ENCODE measurements around the gene CAMK4.
A peak's percentile ranks its signal among the peaks of the same experiment; 100 is the strongest.
"Not testable (repeated sequence)": the region's sequence is repeated elsewhere in the genome, so short reads cannot be mapped to it uniquely, and the experiment has no call there.

The CAMK4 gene

DNA sequence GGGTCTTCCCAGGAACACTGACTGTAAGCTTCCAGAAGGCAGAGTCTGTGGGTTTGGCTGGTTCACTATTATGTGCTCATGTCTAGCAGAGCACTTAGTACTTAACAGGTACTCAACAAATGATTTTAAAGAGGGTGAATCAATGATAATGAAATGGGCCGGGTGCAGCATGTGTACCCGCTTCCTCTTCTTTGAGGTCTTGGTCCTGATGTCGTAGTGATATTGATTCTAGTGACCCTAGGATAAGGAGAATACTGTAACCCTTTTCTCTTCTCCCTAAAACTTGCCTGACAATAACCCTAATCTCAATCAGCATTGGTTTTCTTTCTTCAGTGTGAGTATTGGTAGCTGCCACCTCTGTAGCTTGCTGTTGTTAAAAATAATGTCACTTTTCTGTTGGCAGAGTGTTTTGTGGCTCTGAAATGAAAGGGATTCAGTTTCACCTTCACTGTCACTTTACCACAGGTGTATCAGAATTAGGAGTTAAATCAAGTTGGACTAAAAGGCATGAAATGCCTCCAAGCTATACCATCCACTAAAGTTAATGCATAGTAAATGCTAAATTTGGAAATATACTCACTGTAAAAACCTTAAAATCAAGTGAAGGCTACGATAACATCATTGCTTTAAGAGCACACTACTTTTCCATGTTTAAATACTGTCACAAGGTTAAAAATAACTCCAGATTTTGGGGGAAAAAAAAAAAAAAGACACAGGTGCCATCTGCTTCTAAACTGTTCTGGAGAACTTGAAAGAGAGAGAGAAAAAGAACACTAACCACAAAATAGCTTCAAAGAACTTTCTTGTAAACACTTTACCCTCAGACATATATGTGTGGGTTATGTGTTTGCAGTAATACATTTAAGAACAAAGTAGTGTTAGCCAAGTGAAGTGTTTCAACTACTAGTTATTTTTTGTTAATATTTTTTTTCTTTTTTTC lies 6.0 kb downstream of the CAMK4 start:
- DNase-seq, result no peak

DNA sequence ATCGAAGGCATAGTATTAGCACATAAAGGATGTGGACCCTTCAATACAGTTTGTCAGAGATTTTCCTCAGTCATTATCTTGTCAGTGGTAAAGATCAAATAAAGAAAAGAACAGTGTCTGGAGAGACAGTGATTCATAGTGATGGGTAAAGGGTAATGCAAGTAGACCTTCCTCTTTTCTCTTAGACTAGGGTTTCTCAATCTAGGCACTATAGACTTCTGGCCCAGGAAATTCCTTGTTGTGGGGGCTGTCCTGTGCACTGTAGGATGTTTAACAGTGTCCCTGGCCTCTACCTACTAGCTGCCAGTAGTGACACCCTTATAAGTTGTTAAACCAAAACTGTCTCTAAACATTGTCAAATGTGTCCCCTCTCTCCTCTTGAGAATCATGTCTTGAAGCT lies 6.9 kb downstream of the CAMK4 start:
- no peak for DNase-seq

DNA sequence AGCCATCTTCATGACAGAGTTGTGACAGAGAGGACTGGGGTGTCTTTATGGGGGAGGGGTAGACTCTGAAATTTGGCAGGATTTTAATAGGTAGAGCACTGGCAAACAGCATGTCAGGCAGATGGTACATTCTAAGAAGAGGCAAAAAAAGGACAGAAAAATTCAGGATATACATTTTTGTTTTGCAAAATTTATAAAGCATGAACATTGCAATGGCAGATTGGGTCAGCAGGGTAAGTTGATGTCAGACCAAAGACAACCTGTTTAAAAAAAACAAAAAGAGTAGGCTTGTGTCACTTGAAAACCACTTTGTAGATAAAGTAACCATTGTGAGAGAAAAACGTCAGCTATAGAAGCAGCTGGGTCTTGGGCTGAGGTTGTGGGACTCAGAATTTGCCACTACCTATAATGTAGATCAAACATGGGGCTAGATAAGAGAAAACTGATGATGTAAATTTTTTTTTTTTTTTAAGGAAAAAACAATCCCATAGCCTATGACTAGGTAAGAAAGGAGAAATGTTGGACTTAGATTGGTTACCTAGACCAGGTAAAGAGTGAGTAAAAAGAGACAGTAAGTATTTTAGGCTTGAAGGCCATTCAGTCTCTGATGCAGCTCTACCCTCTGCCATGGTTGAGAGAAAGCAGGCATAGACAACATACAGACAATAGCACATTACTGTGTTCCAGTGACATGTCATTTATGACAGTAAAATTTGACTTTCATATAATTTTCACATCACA lies 8.3 kb downstream of the CAMK4 start:
- no peak for DNase-seq

- no peak for DNase-seq
These were observed 8.8 kb downstream of the CAMK4 start for GRCh38 chr5:111233052-111233374.

- no peak for DNase-seq
These were observed 9.9 kb downstream of the CAMK4 start for GRCh38 chr5:111234125-111234524.

DNA sequence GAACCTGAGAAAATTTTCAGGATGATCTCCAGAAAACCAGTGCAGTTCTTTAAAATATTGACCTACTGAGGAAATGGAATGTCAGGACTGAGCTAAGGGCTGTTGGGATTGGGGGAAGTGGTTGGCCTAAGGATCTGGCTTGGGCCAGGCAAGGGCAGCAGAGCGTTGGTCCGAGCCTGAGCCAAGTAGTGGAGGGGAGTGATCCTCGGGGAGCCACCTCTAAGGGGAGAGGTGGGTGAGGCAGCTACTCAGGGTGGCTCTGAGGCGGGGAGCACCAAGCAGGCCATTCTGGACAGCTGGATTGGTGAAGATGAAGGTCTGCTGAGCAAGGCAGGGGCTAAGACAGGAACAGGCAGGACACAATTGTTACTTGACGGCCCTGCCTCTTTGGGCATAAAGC lies 11.5 kb downstream of the CAMK4 start:
- DNase-seq, result no peak

- no peak for DNase-seq
These were observed 12.2 kb downstream of the CAMK4 start for GRCh38 chr5:111236348-111236747.

GRCh38 chr5:111236995-111237394 lies 12.8 kb downstream of the CAMK4 start:
- no peak for DNase-seq

- no peak for DNase-seq
These were observed 13.3 kb downstream of the CAMK4 start for GRCh38 chr5:111237470-111237869.

DNA sequence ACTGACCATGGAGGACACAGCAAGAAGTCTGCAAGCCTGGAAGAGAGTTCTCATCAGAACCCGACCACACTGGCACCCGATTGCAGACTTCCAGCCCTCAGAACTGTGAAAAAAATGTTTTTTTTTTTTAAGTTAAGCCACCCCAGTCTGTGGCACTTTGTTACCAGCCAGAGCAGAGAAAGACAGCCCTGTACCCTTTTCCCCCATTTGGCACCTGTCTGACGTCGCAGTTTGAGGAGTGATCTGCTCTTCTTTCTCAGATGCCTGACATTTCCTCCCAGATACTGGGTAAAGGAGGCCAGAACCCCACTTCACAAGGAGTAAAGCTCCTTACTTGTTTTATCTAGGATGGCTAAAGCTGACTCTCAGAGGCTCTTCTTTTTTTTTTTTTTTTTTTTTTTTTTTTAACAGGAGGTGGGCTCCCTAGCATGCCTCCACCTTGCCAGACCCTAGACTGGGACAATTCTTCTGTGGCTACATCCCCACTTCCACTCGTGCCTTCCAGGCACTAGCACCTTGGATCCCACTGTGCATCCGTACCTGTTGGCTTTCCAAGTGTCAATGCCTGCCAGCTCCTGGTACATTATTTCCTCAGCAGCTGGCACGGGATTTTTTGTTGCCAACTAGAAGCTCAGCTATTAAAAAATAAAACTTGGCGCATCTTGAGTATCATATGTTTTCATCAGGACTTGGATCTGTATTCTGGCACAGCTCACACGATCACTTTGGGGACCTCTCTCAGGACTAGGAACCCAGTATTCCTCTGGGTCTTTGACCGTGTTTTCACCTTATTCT lies 14.4 kb downstream of the CAMK4 start:
- no peak for DNase-seq

DNA sequence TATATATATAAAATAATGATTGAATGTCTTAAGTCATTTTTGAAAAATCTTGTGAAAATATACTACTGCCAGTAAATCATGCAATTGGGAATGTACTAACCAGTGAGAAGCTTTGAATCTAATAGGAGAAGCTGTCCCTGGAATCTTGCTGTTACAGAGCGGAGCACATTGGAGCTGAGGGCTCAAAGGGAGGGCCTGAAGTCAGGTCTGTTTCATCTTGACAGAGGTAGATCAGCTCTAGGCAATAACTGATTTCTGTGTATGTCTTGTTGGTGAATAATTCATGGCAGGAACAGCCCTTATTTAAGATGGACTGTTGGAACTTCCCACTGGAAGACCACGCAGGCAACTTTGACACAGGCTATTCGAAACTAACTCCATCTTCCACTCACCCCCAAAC lies 17.5 kb downstream of the CAMK4 start:
- DNase-seq, result no peak

GRCh38 chr5:111242606-111243005 lies 18.4 kb downstream of the CAMK4 start:
- no peak for DNase-seq

GRCh38 chr5:111243318-111243717 lies 19.1 kb downstream of the CAMK4 start:
- no peak for DNase-seq

GRCh38 chr5:111245654-111246053 lies 21.5 kb downstream of the CAMK4 start:
- no peak for DNase-seq

GRCh38 chr5:111246459-111246858 lies 22.3 kb downstream of the CAMK4 start:
- DNase-seq, result no peak

GRCh38 chr5:111248571-111248970 lies 24.4 kb downstream of the CAMK4 start:
- no peak for DNase-seq

- no peak for DNase-seq
These were observed 27.7 kb downstream of the CAMK4 start for GRCh38 chr5:111251921-111252320.

GRCh38 chr5:111252799-111253545 lies 28.8 kb downstream of the CAMK4 start:
- peak; percentile 38 for DNase-seq

GRCh38 chr5:111254613-111255012 lies 30.4 kb downstream of the CAMK4 start:
- no peak for DNase-seq

- DNase-seq, result peak; percentile 5
These were observed 31.0 kb downstream of the CAMK4 start for GRCh38 chr5:111255169-111255568.

GRCh38 chr5:111256128-111256527 lies 31.9 kb downstream of the CAMK4 start:
- DNase-seq, result no peak

DNA sequence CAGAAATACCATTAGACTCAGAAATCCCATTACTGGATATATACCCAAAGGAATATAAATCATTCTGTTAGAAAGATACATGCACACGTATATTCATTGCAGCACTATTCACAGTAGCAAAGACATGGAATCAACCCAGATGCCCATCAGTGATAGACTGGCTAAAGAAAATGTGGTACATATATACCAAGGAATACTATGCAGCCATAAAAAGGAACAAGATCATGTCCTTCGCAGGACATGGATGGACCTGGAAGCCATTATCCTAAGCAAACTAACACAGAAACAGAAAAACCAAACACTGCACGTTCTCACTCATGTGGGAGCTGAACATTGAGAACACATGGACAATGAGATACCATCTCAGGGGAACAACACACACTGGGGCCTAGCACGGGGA lies 33.4 kb downstream of the CAMK4 start:
- DNase-seq, result not testable (repeated sequence)

DNA sequence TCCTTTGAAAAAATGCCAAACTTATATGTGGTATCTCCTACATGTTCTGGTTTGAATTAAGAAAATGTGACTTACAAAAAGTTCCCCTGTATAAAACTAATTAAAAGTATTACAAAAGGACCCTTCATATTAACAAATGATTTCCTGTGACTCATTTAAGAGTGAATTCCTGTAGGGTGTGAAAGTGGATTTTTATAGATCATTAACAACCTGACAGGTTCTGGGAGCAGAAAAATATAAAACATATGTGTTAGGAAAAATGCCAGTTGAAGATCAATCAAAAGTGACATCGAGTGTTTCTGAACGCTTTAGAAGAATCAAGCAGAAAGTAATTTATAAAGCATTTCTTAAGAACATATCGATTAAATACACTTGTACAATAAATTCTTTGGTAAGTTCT lies 35.5 kb downstream of the CAMK4 start:
- DNase-seq, result no peak

Data from OCI-M1 (cell line).